ENCODE results near the gene EIF5.

EIF5 gene

DNA sequence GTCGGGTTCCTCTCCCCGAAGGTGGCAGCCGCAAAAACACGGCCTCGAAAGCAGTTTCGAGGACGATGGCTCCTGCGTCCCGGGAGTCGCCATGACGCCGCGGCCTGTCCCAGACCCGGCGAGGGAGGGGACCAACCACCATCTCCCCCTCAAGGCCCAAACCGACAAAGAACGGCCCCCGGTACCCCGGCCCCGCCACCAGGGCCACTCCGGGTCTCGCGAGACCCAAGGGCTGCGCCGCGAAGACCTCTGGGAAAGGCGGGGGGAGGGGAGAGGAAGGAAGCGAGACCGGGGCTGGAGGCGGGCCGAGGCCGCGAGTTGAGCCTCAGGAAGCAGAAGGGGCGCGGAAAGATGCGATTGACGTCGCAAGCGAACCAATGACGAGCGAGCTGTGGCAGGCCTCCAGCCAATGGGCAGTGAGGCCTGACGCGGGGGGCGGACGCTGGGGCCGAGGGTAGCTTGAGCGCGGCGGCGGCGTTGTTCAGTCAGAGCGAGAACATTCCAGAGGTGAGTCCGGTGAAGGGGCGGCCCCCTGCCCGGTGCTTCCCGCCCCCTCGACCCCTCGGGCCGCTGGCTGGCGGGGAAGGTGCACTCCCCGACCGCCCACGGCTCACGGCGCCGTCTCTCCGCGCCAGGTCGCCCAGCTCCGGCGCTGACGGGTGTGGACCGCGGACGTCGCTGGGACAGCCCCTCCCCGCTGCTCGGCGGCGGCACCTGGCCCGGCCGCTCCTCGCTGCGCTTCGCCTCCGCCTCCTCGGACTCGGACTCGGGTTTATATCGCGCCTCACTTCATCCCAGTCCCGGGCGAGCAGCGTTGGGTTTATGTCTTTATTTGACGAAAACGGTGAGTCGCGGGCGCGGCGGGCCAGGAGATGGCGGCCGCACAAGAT lies at the start of gene EIF5:
Gene EIF5, plus strand, starts transcription at position 484 of the 890 bp plus-strand sequence. CDS start 1,624 bp downstream, outside the sequence.
- peak; percentile 98 for DNase-seq (ENCODE audit: low read depth in 2 of 2)

DNA sequence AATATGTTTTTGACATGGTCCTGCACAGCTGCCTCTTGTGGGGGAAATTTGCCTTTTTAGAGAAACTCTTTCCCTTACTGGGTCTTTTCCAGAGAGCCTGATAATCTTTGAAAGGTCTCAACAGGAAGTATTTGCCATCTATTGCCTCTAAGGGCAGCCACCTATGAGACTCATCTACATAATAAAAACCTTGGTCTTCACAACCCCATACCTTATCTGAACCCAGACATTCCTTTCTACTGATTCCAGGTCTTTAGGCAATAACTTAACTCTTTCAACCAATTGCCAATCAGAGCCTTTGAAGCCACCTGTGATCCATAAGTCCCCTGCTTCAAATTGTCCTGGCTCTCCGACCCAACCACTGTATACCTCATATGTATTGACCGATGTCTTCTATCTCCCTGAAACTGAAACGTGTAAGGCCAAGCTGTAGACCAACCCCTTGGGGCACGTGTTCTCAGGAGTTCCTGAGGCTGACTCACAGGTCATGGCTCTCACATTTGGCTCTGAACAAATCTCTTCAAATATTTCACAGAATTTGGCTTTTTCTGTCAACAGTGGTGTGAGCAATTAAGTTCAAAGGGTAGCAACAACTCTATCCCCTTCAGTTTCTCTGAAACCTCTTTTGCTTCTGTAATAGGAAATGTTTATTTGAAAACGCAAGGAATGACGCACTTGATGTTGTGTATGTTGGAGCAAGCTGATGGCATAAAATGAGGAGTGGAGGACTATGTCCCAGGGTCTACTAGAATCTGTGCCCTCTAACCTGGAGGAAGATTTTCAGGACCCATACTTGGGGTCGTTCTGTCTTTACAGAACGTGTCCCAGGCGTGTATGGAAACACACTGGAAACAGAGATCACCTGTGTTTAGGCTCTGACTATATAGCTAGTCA lies 49.2 kb upstream of the EIF5 start:
- no peak for DNase-seq (ENCODE audit: low read depth in 2 of 2)

DNA sequence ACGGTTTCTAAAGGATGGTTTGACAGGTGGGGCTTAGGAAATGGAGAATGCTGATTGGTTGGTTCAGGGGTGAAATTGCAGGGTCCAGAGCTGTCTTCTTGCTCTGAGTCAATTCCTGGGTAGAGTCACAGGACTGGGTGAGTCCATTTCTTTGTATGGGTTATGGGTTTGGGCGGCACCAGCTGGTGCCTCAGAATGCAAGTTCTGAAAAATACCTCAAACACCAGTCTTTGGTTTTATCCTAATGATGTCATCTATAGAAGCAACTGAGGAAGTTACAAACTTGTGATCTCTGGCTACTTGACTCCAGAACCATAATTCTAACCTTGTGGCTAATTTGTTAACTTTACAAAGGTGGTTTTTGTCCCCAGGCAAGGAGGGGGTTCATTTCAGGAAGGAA lies 47.6 kb upstream of the EIF5 start:
- DNase-seq (ENCODE audit: low read depth in 2 of 2) = no peak

DNA sequence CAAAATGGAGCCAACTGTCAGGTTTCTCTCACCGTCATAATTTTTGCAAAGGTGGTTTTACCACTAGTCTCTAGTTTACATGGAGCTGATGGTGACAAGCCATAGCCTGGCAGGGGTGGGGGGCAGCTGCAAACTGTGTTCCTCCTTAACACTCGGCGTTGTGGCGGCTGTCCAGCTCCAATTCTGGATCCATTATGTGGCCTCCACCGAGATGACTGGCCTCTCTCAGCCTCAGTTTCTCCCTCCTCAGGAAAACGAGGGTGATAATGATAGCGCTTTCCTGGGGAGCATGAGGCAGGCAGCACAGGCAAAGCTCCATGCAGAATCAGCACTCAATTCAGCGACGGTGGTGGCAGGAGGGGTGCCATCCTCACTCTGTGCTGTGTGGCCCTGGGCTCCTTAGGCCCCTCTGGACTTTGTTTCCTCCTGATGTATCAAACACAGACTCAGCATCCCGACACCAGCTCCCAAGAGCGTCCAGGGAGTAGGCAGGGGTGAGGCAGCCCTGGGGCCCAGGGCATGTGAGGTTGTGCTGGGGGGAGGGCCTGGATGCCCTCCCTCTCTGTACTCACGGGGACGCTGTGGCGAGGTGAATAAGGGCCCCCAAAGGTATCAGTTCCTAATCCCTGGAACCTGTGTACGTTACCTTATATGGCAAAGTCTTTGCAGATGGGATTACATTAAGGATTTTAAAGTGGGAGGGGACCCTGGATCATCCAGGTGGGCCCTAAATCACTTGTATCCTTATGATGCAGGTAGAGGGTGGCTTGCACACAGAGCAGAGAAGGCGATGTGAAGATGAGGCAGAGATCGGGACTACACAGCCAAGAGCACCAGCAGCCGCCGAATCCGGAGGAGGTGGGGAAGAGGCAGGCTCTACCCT lies 46.8 kb upstream of the EIF5 start:
- no peak for DNase-seq (ENCODE audit: low read depth in 2 of 2)

DNA sequence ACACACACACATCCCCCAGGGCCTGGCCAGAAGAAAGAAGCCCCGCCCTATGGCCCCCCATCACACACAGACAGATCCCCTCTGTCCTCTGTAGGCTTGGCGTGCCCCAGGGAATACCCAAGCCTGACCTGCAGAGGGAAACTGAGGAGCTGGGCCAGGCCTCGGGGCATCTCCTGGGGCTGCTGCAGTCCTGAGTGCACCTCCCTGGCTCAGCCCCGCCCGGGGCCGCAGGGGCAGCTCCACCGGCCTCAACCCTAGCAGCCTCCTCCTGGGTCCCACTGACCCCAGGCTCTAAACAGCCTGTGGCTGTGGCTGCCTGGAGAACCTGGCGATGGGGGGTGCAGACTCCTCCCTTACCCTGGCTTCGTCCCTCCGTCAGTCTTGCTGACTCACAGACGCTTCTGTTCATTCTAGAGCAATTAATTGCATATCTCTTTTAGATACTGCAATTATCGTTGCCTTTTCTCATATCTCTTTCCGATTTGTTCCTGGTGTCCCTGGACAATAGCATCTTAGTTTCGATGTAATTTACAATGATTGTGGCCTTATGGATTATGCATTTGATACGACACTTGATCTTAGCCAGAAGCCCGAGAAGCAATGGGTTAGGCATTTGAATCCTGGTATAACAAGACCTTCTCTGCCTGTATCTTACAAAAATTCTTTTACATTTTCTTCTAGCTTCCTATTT lies 45.8 kb upstream of the EIF5 start:
- no peak for DNase-seq (ENCODE audit: low read depth in 2 of 2)

DNA sequence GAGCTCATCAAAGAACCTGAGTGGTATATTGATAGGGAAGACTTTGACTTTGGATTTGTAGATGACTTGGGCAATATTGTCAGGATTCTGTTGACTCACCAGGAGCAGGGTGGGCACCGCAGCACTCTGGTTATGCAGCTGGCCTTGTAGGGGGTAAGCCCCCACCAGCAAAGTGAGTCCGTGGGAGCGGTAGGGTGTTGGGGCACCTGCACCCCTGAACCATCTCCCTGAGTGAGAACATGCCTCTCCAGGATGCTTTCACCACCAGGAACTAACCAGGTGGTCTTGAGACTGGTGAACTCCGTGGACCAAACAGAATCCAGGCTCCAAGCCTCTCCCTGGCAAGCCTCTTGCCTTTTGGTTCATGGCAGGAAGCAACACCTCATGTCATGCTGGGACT lies 44.0 kb upstream of the EIF5 start:
- DNase-seq (ENCODE audit: low read depth in 2 of 2) = no peak

DNA sequence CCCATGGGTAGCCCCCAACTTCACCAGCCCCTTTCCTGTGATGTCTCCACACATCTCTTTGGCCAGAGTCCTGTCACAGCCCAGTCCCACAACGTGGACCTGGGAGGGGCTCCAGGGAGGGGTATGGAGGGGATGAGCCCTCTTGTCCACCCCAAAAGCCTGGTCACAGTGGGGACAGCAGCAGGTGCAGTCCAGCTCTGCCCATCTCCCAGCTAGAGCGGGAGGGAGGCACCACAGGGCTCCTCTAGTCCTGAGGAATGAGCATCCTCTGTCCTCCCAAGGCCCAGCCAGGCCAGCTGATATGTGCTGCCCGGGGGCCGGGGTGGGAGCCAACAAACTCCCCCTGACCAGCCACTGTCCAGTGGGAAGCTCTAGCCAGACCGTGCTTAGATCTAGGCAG lies 43.5 kb upstream of the EIF5 start:
- DNase-seq (ENCODE audit: low read depth in 2 of 2) = no peak

DNA sequence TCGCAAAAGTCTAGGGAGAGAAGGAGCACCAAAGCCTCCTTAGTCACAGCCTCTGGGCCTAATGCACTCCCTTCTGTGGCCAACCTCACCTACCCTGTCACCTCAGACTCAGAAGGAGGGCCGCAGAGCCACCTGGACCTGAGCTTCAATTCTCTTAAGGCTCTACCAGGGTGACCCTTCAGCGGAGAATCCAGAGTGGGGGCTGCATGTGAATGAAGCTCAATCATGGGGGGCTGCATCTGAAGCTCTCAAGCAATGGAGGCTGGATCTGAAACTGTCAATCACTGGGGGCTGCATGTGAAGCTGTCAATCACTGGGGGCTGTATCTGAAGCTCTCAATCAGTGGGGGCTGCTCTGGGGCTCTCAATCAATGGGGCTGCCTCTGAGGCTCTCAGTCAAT lies 43.1 kb upstream of the EIF5 start:
- DNase-seq (ENCODE audit: low read depth in 2 of 2) = no peak

DNA sequence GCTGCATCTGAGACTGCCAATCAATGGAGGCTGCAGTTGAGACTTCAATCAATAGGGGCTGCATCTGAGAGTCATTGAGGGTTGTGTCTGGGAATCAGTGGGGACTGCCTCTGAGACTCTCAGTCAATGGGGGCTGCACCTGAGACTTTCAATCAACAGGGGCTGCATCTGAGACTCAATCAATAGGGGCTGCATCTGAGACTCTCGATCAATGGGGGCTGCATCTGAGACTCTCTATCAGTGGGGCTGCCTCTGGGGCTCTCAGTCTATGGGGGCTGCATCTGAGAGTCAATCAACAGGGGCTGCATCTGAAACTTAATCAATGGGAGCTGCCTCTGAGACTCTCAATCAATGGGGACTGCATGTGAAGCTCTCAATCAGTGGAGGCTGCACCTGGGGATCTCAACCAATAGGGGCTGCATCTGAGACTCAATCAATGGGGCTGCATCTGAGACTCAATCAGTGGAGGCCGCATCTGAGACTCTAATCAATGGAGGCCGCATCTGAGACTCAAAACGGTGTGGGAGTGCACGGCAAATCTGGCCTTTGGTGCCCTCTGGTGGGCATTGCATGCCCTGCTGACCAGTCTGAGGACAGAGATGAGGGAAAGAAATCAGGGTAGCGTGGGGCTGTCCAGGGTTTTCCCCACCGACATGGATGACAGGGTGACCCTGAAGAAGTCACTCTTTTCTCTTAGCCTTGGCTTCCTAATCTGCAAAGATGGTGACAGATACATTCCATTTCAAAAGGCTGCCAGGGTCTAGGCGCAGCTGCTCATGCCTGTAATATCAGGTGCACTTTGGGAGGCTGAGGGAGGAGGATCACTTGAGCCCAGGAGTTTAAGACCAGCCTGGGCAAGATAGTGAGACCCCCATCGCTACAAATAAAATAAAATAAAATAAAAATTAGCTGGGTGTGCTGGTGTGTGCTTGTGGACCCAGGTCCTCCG lies 41.3 kb upstream of the EIF5 start:
- DNase-seq (ENCODE audit: low read depth in 2 of 2) = peak; percentile 36 to 53

DNA sequence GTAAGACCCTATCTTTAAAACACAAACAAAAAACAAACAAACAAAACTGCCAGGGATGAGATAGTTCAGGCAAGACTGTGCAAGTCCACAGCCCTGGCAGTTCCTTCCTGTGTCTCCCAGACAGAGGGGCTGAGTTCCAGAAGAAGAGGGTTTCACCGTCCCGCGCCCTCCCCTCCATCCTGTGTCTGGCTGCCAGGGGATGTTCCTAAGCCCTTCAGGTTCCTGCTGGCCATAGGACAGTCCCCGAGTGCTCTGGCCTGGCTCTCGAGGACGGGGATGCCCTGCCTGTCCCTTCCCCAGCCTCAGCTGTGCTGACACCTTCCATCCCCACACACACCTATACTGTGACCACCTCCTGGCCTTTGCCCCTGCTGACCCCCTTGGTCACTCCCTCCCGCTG lies 40.6 kb upstream of the EIF5 start:
- DNase-seq (ENCODE audit: low read depth in 2 of 2) = no peak

DNA sequence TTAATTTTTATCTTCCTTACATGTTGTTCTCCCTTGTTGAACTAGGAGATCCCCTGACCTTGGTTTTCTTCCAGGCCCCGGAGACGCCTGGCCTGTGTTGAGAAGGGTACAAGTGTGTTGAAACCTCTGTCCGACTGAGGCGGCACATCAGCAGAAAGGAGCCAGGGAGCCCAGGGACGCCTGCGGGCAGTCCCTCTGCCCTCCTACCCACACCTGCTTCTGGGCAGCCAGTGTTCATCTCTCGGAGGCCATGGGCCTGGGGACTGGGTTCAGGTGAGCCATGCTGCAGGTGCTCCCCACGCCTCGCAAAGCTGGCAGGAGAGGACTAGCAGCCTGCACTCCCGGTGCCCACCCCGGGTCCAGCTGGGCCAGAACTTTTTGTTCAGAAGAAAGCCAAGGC lies 39.9 kb upstream of the EIF5 start:
- no peak for DNase-seq (ENCODE audit: low read depth in 2 of 2)

DNA sequence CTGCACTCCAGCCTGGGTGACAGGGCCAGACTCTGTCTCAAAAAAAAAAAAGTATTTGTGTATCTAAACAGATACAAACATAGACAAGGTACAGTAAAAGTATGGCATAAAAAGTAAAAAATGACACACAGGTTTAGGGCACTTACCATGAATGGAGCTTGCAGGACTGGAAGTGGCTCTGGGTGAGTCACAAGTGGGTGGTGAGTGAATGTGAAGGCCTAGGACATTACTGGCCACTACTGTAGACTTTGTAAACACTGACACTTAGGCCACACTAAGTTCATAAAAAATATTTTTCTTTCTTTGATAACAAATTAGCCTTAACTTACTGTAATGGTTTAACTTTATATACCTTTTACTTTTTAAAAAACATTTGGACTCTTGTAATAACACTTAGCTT lies 38.0 kb upstream of the EIF5 start:
- DNase-seq (ENCODE audit: low read depth in 2 of 2) = no peak

DNA sequence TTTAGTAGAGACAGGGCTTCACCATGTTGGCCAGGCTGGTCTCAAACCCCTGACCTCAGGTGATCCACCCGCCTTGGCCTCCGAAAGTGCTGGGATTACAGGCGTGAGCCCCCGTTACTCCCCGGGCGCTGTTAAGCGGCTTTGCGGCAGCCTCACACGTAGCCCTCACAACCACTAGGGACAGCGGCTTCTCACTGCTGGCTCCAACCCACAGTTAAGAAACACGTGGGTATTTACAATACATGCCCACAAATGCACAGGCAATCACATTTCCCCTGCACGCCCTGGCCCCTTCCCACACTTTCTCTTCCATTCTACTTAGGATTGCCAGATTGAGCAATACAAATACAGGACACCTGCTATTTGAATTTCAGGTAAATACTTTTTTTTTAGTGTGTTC lies 37.0 kb upstream of the EIF5 start:
- DNase-seq (ENCODE audit: low read depth in 2 of 2) = no peak

DNA sequence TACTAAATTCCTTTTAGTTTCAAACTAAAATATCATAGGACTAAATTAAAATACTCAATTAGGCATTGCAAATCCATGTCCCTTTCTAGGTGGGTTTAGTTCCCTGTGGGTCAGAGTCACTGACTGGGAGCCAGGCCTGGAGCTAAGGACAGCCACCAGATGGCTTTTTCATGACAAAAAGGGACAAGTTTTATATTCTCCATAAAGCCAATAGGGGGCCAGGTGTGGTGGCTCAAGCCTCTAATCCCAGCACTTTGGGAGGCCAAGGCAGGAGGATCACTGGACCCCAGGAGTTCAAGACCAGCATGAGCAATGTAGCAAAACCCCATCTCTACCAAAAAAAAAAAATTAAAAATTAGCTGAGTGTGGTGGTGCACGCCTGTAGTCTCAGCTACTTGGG lies 35.4 kb upstream of the EIF5 start:
- no peak for DNase-seq (ENCODE audit: low read depth in 2 of 2)

DNA sequence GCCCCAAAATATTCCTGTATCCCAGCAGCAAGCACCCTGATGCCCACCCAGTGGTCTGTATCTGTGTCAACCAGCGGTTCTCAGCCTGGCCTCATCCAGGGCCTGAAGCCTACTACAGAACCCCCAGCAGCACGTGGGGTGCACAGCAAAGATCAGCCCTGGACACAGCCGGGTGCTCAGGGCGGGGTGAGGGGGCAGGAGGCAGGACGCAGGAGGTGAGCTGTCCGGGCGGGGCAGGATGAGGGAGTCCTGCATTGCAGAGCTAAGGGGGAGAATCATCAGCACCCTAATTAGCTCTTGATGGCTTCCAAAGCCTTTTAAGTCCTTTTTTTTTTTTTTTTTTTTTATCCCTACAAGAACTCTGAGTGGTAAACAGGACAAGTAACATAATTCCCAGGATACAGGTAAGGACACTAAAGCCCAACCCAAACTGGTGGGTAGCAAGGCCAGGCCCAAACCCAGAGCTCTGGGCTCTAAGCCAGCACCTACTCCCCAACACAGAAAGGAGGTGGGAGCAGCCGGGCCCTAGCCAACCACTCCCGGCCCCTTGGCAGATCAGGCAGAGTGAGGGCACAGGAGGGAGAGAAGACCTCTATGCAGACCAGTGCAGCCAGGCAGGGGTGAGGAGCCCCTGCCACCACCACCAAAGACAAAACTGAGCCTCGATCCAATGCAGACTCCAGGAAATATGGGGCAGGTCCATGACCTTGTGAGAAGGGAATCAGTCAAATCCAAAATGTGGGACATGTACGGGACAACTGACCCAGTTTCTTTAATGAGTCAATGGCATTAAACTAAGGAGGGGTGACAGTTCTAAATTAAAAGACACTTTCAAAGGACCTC lies 32.3 kb upstream of the EIF5 start:
- no peak for DNase-seq (ENCODE audit: low read depth in 2 of 2)

DNA sequence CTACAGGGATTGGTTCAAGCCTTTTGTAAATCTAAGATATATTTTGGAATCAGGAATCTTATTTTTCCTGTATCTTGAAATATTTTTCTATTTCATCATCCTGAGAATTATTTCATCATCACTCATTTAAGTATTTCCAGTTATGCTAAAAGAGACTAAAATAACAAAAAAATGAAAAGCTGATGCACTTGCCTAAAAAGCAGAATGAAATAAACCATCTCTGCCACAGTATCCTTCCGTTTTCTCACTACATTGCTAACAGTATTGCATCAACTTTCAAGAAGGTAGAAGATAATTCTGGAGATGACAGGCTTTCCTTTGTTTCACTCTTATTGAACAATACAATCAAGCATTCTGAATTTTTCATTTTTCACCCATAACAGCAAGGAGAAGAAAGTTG lies 31.1 kb upstream of the EIF5 start:
- DNase-seq (ENCODE audit: low read depth in 2 of 2) = no peak

DNA sequence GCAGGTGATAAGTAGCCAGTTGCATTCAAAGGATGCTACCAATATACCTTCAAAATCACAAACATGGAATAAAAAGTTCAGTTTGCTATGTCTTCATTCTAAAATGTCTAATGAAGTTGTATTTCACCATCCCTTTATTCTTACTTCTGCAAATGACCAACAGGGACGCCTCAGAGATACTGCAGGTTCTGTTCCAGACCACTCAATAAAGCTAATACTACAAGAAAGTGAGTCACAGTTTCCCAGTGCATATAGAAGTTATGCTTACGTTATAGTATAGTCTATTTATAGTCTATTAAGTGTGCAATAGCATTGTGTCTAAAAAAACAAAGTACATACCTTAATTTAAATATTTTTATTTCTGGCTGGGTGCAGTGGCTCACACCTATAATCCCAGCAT lies 29.3 kb upstream of the EIF5 start:
- DNase-seq (ENCODE audit: low read depth in 2 of 2) = no peak

DNA sequence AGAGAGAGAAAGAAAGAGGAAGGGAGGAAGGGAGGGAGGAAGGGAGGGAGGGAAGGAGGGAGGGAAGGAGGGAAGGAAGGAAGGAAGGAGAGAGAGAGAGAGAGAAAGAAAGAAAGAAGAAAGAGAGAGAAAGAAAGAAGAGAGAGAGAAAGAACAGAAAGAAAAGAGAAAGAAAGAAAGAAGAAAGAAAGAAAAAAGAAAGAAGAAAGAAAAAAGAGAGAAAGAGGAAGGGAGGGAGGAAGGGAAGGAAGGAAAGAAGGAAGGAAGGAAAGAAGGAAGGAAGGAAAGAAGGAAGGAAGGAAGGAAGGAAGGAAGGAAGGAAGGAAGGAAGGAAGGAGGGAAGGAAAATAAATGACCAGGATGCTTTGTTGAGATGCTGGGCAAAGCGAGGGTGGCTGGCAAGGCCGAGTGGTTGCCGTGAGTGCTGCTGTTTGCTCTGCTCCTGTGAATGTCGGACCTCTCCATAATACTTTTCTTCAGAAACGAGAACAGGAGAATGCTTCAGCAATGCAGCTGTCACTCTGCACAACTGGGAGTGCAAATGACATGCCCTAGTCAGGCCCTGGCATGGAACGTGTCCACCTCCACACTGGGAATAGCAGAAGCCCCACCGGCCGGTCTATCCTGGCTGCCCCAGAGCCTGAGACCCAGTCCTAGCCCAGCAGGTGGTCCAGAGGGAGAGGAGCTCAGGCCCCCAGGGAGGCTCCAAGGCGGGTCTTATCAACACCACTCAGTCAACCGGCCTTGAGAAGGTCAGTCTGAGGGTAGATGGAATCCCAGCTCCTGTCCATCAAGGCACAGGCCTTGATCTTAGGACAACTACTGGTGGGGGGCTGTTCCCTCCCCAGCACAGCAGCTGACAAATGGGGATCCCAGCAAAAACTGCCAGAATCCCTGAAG lies 25.1 kb upstream of the EIF5 start:
- DNase-seq (ENCODE audit: low read depth in 2 of 2) = no peak

Data from stimulated activated CD8-positive, alpha-beta memory T cell treated with anti-CD3 and anti-CD28 coated beads, Interleukin-2, amount 100 ng/mL, for 1 hour (primary cell).